Measurements from ENCODE around the gene FGF11. TPM values are rescaled to one million over a fixed set of nuclear protein-coding genes. Genes with fewer than 3 reads are reported as not detected.

The FGF11 gene
- total and polyA plus RNA-seq, 2 of the 13 experiments (the other 11 are each of a cell fraction or from before 2014, with no cell fraction given): 0.20 to 7.6 TPM

DNA sequence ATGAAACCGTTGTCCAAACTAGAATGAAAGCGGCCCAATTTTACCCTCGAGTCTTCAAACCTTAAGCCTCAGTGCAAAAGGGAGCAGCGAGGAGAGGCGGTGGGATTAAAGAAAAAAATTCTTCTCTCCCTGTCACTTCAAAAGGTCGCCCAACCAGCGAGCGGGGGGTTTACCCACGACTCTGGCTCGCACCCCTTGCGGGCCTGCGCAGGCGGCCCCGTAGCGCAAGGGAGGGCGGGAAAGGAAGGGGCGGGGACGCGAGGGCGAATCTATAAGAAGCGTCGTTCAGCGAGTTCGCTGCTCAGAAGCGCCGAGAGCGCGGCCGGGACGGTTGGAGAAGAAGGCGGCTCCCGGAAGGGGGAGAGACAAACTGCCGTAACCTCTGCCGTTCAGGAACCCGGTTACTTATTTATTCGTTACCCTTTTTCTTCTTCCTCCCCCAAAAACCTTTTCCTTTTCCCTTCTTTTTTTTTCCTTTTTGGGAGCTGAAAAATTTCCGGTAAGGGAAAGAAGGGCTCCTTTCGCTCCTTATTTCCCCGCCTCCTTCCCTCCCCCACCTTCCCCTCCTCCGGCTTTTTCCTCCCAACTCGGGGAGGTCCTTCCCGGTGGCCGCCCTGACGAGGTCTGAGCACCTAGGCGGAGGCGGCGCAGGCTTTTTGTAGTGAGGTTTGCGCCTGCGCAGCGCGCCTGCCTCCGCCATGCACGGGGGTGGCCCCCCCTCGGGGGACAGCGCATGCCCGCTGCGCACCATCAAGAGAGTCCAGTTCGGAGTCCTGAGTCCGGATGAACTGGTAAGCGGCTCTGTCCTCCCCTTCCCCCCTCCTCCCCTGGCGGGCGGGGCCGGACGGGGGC, 45.0 kb downstream of the FGF11 start, which contains the start of gene POLR2A (continued):
- TF ChIP-seq ZNF207 (IDR thresholded peaks at IDR 0.05; ENCODE audit: borderline replicate concordance) (no peak), ZNF124 (CRISPR knock-in tag; IDR thresholded peaks at IDR 0.05) (peak; percentile 86), ZNF605 (CRISPR knock-in tag; IDR thresholded peaks at IDR 0.05) (peak; percentile 84), PHF21A (CRISPR knock-in tag; IDR thresholded peaks at IDR 0.05) (peak; percentile 91), KAT7 (CRISPR knock-in tag; IDR thresholded peaks at IDR 0.05; ENCODE audit: borderline replicate concordance) (peak; percentile 86; the same call in 1 of the 2 replicates), NR1H2 (CRISPR knock-in tag; IDR thresholded peaks at IDR 0.05; ENCODE audit: borderline replicate concordance, low read depth) (peak; percentile 28; the same call in 1 of the 2 replicates), NCOA5 (CRISPR knock-in tag; IDR thresholded peaks at IDR 0.05) (no peak), ZNF232 (CRISPR knock-in tag; IDR thresholded peaks at IDR 0.05; ENCODE audit: borderline replicate concordance) (peak; percentile 96; the same call in 1 of the 2 replicates), ZNF12 (CRISPR knock-in tag; IDR thresholded peaks at IDR 0.05) (peak; percentile 84), ZSCAN12 (CRISPR knock-in tag; IDR thresholded peaks at IDR 0.05) (0 out of 2 replicates have a peak, but pooled peaks have one; percentile 46), ZNF367 (CRISPR knock-in tag; IDR thresholded peaks at IDR 0.05; ENCODE audit: borderline replicate concordance) (0 out of 2 replicates have a peak, but pooled peaks have one; percentile 25), EEA1 (CRISPR knock-in tag; IDR thresholded peaks at IDR 0.05; ENCODE audit: borderline replicate concordance) (peak; percentile 85; the same call in 1 of the 2 replicates), TSC22D2 (CRISPR knock-in tag; IDR thresholded peaks at IDR 0.05; ENCODE audit: borderline replicate concordance) (peak; percentile 94), ZFP1 (CRISPR knock-in tag; IDR thresholded peaks at IDR 0.05) (peak; percentile 84), ZBTB20 (CRISPR knock-in tag; IDR thresholded peaks at IDR 0.05; ENCODE audit: borderline replicate concordance, low read depth) (peak; percentile 69; the same call in 1 of the 2 replicates), ZNF878 (CRISPR knock-in tag; IDR thresholded peaks at IDR 0.05) (peak; percentile 92), KDM1A (CRISPR knock-in tag; IDR thresholded peaks at IDR 0.05) (no peak), ZKSCAN1 (IDR thresholded peaks at IDR 0.05; ENCODE audit: low read length) (peak; percentile 53; the same call in 1 of the 2 replicates), ZKSCAN5 (CRISPR knock-in tag; IDR thresholded peaks at IDR 0.05) (no peak), CEBPB (IDR thresholded peaks at IDR 0.05; ENCODE audit: borderline replicate concordance, low read depth, low read length) (no peak), ZNF205 (CRISPR knock-in tag; IDR thresholded peaks at IDR 0.05) (peak; percentile 98), FOSL1 (CRISPR knock-in tag; IDR thresholded peaks at IDR 0.05; ENCODE audit: borderline replicate concordance) (no peak), KLF15 (CRISPR knock-in tag; IDR thresholded peaks at IDR 0.05; ENCODE audit: borderline replicate concordance) (peak; percentile 72), PITX1 (CRISPR knock-in tag; IDR thresholded peaks at IDR 0.05) (peak; percentile 14; the same call in 1 of the 2 replicates), MYNN (CRISPR knock-in tag; IDR thresholded peaks at IDR 0.05; ENCODE audit: low read depth) (peak; percentile 86; the same call in 1 of the 2 replicates)
- TF ChIP-seq, protein P1, sequence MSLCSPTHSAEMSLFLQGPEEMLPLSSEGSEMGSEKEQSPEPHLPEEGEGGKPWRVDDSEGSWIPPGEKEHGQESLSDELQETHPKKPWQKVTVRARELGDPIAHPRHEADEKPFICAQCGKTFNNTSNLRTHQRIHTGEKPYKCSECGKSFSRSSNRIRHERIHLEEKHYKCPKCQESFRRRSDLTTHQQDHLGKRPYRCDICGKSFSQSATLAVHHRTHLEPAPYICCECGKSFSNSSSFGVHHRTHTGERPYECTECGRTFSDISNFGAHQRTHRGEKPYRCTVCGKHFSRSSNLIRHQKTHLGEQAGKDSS (CRISPR knock-in tag; IDR thresholded peaks at IDR 0.05; ENCODE audit: borderline replicate concordance, low read depth): no peak; the same call in none of the 2 replicates
- TF ChIP-seq, protein P2, sequence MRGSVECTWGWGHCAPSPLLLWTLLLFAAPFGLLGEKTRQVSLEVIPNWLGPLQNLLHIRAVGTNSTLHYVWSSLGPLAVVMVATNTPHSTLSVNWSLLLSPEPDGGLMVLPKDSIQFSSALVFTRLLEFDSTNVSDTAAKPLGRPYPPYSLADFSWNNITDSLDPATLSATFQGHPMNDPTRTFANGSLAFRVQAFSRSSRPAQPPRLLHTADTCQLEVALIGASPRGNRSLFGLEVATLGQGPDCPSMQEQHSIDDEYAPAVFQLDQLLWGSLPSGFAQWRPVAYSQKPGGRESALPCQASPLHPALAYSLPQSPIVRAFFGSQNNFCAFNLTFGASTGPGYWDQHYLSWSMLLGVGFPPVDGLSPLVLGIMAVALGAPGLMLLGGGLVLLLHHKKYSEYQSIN (CRISPR knock-in tag; IDR thresholded peaks at IDR 0.05; ENCODE audit: borderline replicate concordance): no peak; the same call in 1 of the 2 replicates
- TF ChIP-seq, protein P3, sequence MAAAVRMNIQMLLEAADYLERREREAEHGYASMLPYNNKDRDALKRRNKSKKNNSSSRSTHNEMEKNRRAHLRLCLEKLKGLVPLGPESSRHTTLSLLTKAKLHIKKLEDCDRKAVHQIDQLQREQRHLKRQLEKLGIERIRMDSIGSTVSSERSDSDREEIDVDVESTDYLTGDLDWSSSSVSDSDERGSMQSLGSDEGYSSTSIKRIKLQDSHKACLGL (CRISPR knock-in tag; IDR thresholded peaks at IDR 0.05): no peak

Data from HepG2 (cell line).